HepG2 (cell line): ENCODE measurements around the gene CARD9. TPM values are rescaled to one million over a fixed set of nuclear protein-coding genes. Genes with fewer than 3 reads are reported as not detected.
A peak's percentile ranks its signal among the peaks of the same experiment; 100 is the strongest.

Experiments used
- ARID3A ChIP-seq: IDR thresholded peaks from 2 replicates; pipeline ENCODE4 v1.6.1; 2012; ENCODE audit warnings: low read depth, low read length, improper control_type of control experiment
- EHMT2 ChIP-seq: fragments of 200-600 bp; sonication (generic); IDR thresholded peaks from 2 replicates; pipeline ENCODE4 v1.7.0; 2017; ENCODE audit warnings: antibody characterized with exemption, low read depth, low read length, borderline replicate concordance
- JARID2 ChIP-seq: sonication (generic); formaldehyde crosslinking; IDR thresholded peaks from 2 replicates; pipeline ENCODE4 v1.8.1; 2023; ENCODE audit warnings: missing genetic modification reagents, inconsistent platforms; ENCODE audit not compliant: insufficient replicate concordance
- MZF1 ChIP-seq: sonication (generic); formaldehyde crosslinking; IDR thresholded peaks from 2 replicates; pipeline ENCODE4 v1.8.1; 2023; ENCODE audit warnings: mild to moderate bottlenecking, missing genetic modification reagents, borderline replicate concordance
- NFYC ChIP-seq: IDR thresholded peaks from 2 replicates; pipeline ENCODE4 v1.6.1; 2016; ENCODE audit warnings: missing genetic modification reagents, missing compliant biosample characterization
- PRDM10 ChIP-seq: sonication (generic); formaldehyde crosslinking; IDR thresholded peaks from 2 replicates; pipeline ENCODE4 v1.4.0; 2020; ENCODE audit warnings: low read depth, missing genetic modification reagents
- RFX5 ChIP-seq: IDR thresholded peaks from 2 replicates; pipeline ENCODE4 v1.6.1; 2011; ENCODE audit warnings: low read depth, low read length, improper control_type of control experiment
- RORA ChIP-seq: sonication (generic); formaldehyde crosslinking; IDR thresholded peaks from 2 replicates; pipeline ENCODE4 v1.5.0; 2020; ENCODE audit warnings: mild to moderate bottlenecking, missing genetic modification reagents, moderate library complexity
- SALL2 ChIP-seq: sonication (generic); formaldehyde crosslinking; IDR thresholded peaks from 2 replicates; pipeline ENCODE4 v1.8.1; 2023; ENCODE audit warnings: mild to moderate bottlenecking, missing genetic modification reagents, inconsistent platforms
- SNRNP70 ChIP-seq: fragments of 200-400 bp; formaldehyde crosslinking; IDR thresholded peaks from 2 replicates; pipeline ENCODE4 v1.6.1; 2017; ENCODE audit warnings: mild to moderate bottlenecking, low read depth, low read length, moderate library complexity
- TGIF2 ChIP-seq: IDR thresholded peaks from 2 replicates; pipeline ENCODE4 v1.6.1; 2016; ENCODE audit warnings: control low read depth, missing compliant biosample characterization
- ZBTB4 ChIP-seq: sonication (generic); formaldehyde crosslinking; IDR thresholded peaks from 2 replicates; pipeline ENCODE4 v1.4.0; 2020; ENCODE audit warnings: missing genetic modification reagents, mild to moderate bottlenecking, borderline replicate concordance
- ZMYM4 ChIP-seq: sonication (generic); formaldehyde crosslinking; IDR thresholded peaks from 2 replicates; pipeline ENCODE4 v1.8.1; 2023; ENCODE audit warnings: mild to moderate bottlenecking, missing genetic modification reagents
- ZNF333 ChIP-seq: sonication (generic); formaldehyde crosslinking; IDR thresholded peaks from 2 replicates; pipeline ENCODE4 v1.4.0; 2020; ENCODE audit warnings: mild to moderate bottlenecking, missing genetic modification reagents, borderline replicate concordance
- ZNF512 ChIP-seq: sonication (generic); formaldehyde crosslinking; IDR thresholded peaks from 2 replicates; pipeline ENCODE4 v1.4.0; 2020; ENCODE audit warnings: mild to moderate bottlenecking, missing genetic modification reagents
- ZNF891 ChIP-seq: sonication (generic); formaldehyde crosslinking; IDR thresholded peaks from 2 replicates; pipeline ENCODE4 v1.5.0; 2020; ENCODE audit warnings: mild to moderate bottlenecking, missing genetic modification reagents
- polyA plus RNA-seq, 8 experiments: library from polyadenylated mRNA; depleted of rRNA in 3 of 8; stranded (reverse) in 7 of 8; unstranded in 1 of 8; fragments of >200 nt; fragmentation: Illumina TruSeq in 4 of 8; extraction: Trizol in 4 of 8; gene quantifications; 2 replicates each; pipeline versions ENCODE4 v1.2.1 to v1.2.3, GENCODE V29; 2011 to 2016; ENCODE audit warnings: low read depth in 4 of 8, missing spikeins in 1 of 8, mixed read lengths in 1 of 8; ENCODE audit not compliant: insufficient read depth in 1 of 8
- total RNA-seq, 5 experiments: library from RNA; depleted of rRNA; stranded (reverse); fragments of >200 nt; fragmentation: Illumina TruSeq; extraction: Trizol; gene quantifications; 2 replicates each; pipeline ENCODE4 v1.2.3, GENCODE V29; 2016; ENCODE audit warnings: low read depth in 1 of 5

CARD9 gene
- total and polyA plus RNA-seq, 2 of the 13 experiments (the other 11 are each of a cell fraction or from before 2014, with no cell fraction given) = 3.3 to 7.4 TPM

- TF ChIP-seq ARID3A = no peak
- TF ChIP-seq RFX5 = no peak
- TF ChIP-seq SNRNP70 = no peak
- TF ChIP-seq TGIF2 (CRISPR knock-in tag) = peak; percentile 69; the same call in 1 of the 2 replicates
- no peak for TF ChIP-seq NFYC
- TF ChIP-seq MZF1 (CRISPR knock-in tag) = no peak
- TF ChIP-seq RORA (CRISPR knock-in tag) = no peak
- 0 out of 2 replicates have a peak, but pooled peaks have one; percentile 47 for TF ChIP-seq ZNF891
- no peak for TF ChIP-seq EHMT2
- TF ChIP-seq ZMYM4 = no peak
- TF ChIP-seq SALL2 (CRISPR knock-in tag) = peak; percentile 77
- TF ChIP-seq ZBTB4 (CRISPR knock-in tag) = no peak
- TF ChIP-seq ZNF333 (CRISPR knock-in tag) = no peak
- TF ChIP-seq ZNF512 (CRISPR knock-in tag) = no peak
- TF ChIP-seq PRDM10 (CRISPR knock-in tag) = no peak
- TF ChIP-seq JARID2 (CRISPR knock-in tag) = peak; percentile 40
Observed at GRCh38 chr9:136372561-136373299, 739 bp downstream of the CARD9 start (continued).
